Activated CD4-positive, alpha-beta memory T cell treated with anti-CD3 and anti-CD28 coated beads for 36 hours (primary cell): ENCODE results near the gene IMMP2L. TPM values are rescaled to one million over a fixed set of nuclear protein-coding genes. Genes with fewer than 3 reads are reported as not detected.
"Not testable (repeated sequence)": the region's sequence is repeated elsewhere in the genome, so short reads cannot be mapped to it uniquely, and the experiment has no call there.

Experiments
- CTCF ChIA-PET: fragments of 350-600 bp; sonication (Branson Sonifier 250); formaldehyde crosslinking; loops from one replicate; lab custom pipeline; 2021; ENCODE audit warnings: antibody characterized with exemption, inconsistent platforms; lab: Charles Lee
- POLR2A ChIA-PET: fragments of 350-600 bp; sonication (Branson Sonifier 250); formaldehyde crosslinking; loops from one replicate; lab custom pipeline; 2021; ENCODE audit warnings: antibody characterized with exemption; lab: Charles Lee
- DNase-seq: peaks from one replicate; pipeline ENCODE4 v3.0.0-alpha.2; 2020
- H3K27ac Mint-ChIP-seq: one replicate; pipeline ENCODE4 v1.8.0; 2021; ENCODE audit warnings: mixed read lengths
- H3K27me3 Mint-ChIP-seq: one replicate; pipeline ENCODE4 v1.8.0; 2021; ENCODE audit warnings: mixed read lengths
- H3K36me3 Mint-ChIP-seq: one replicate; pipeline ENCODE4 v1.8.0; 2021; ENCODE audit warnings: mixed read lengths
- H3K4me1 Mint-ChIP-seq: one replicate; pipeline ENCODE4 v1.8.0; 2021; ENCODE audit warnings: low read depth, mixed read lengths
- H3K4me3 Mint-ChIP-seq: one replicate; pipeline ENCODE4 v1.8.0; 2021; ENCODE audit warnings: mild to moderate bottlenecking, mixed read lengths
- H3K9me3 Mint-ChIP-seq: one replicate; pipeline ENCODE4 v1.8.0; 2021; ENCODE audit warnings: mixed read lengths
- intact Hi-C: fragments of 100-400 bp; cut with micrococcal nuclease; formaldehyde crosslinking; loops from one replicate; pipeline ENCODE4 v1.15.1; 2023
- total RNA-seq, 2 experiments: library from RNA; stranded (reverse); gene quantifications; one replicate each; pipeline ENCODE4 v1.2.3, GENCODE V29; 2021

IMMP2L gene
- total RNA-seq, 2 experiments from 2014 or later: 14.4 to 20.5 TPM

DNA sequence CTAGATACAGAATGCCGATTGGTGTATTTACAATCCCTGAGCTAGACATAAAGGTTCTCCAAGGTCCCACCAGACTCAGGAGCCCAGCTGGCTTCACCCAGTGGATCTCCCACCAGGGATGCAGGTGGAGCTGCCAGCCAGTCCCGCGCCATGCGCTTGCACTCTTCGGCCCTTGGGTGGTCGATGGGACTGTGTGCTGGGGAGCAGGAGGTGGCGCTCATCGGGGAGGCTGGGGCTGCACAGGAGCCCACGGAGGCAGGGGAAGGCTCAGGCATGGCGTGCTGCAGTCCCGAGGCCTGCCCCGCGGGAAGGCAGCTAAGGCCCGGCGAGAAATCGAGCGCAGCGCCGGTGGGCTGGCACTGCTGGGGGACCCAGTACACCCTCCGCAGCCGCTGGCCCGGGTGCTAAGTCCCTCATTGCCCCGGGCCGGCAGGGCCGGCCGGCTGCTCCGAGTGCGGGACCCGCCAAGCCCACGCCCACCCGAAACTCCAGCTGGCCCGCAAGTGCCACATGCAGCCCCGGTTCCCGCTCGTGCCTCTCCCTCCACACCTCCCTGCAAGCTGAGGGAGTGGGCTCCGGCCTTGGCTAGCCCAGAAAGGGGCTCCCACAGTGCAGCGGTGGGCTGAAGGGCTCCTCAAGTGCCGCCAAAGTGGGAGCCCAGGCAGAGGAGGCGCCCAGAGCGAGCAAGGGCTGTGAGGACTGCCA is 19.6 kb upstream of the IMMP2L start:
- H3K4me3 Mint-ChIP-seq, CTCF ChIA-PET, DNase-seq, intact Hi-C loops, H3K4me1 Mint-ChIP-seq, POLR2A ChIA-PET, H3K27ac Mint-ChIP-seq, H3K27me3 Mint-ChIP-seq, H3K36me3 Mint-ChIP-seq: not testable (repeated sequence)
- H3K9me3 Mint-ChIP-seq: peaks cover 17% of the 10 kb centered on the region

DNA sequence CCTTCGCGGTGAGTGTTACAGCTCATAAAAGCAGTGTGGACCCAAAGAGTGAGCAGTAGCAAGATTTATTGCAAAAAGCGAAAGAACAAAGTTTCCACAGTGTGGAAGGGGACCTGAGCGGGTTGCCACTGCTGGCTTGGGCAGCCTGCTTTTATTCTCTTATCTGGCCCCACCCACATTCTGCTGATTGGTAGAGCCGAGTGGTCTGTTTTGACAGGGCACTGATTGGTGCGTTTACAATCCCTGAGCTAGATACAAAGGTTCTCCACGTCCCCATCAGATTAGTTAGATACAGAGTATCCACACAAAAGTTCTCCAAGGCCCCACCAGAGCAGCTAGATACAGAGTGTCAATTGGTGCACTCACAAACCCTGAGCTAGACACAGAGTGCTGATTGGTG is 18.9 kb upstream of the IMMP2L start:
- H3K27me3 Mint-ChIP-seq, CTCF ChIA-PET, POLR2A ChIA-PET, intact Hi-C loops, H3K4me3 Mint-ChIP-seq, H3K36me3 Mint-ChIP-seq, H3K4me1 Mint-ChIP-seq, H3K27ac Mint-ChIP-seq, DNase-seq: not testable (repeated sequence)
- peaks cover 21% of the 10 kb centered on the region for H3K9me3 Mint-ChIP-seq

- H3K4me1 Mint-ChIP-seq: no peaks in the 10 kb centered on the region
- intact Hi-C loops: no loop called here
Measured at GRCh38 chr7:111578754-111579153, 16.5 kb upstream of the IMMP2L start.

GRCh38 chr7:111571720-111572119 is 9.4 kb upstream of the IMMP2L start:
- Mint-ChIP-seq H3K36me3 (peaks cover 6% of the 10 kb centered on the region), H3K27me3 (peaks cover 10% of the 10 kb centered on the region), H3K4me3 (no peak overlapping the region), H3K27ac (no peak overlapping the region), H3K4me1 (no peaks in the 10 kb centered on the region), H3K9me3 (peaks cover 21% of the 10 kb centered on the region)
- CTCF ChIA-PET: no interaction called here
- intact Hi-C loops: no loop called here
- POLR2A ChIA-PET: no interaction called here
- DNase-seq: no peak

More at GRCh38 chr7:111578754-111579153, 16.5 kb upstream of the IMMP2L start:
- no peak overlapping the region for H3K4me3 Mint-ChIP-seq
- no peak overlapping the region for H3K27ac Mint-ChIP-seq
- H3K9me3 Mint-ChIP-seq: peaks cover 22% of the 10 kb centered on the region
- ChIA-PET CTCF (no interaction called here), POLR2A (no interaction called here)
- H3K27me3 Mint-ChIP-seq: no peaks in the 10 kb centered on the region
- DNase-seq: no peak
- H3K36me3 Mint-ChIP-seq: peaks cover 1% of the 10 kb centered on the region

- Mint-ChIP-seq H3K36me3 (peaks cover 6% of the 10 kb centered on the region), H3K4me1 (no peaks in the 10 kb centered on the region), H3K9me3 (peaks cover 17% of the 10 kb centered on the region), H3K27me3 (peaks cover 12% of the 10 kb centered on the region), H3K4me3 (no peak overlapping the region), H3K27ac (no peak overlapping the region)
- no peak for DNase-seq
- POLR2A ChIA-PET: no interaction called here
- CTCF ChIA-PET: interaction anchor here (0.6 kb wide), 1 partner anchor 182 kb away, joined by 3 read pairs; no protein-coding TSS in a partner anchor
- intact Hi-C loops: loop anchor here (10.0 kb wide), 1 partner anchor 544 kb away; no protein-coding TSS in a partner anchor
Measured at GRCh38 chr7:111568870-111569462, 6.7 kb upstream of the IMMP2L start.

GRCh38 chr7:111568419-111568818 is 6.1 kb upstream of the IMMP2L start:
- POLR2A ChIA-PET: no interaction called here
- H3K4me1 Mint-ChIP-seq: no peaks in the 10 kb centered on the region
- H3K9me3 Mint-ChIP-seq: peaks cover 17% of the 10 kb centered on the region
- peaks cover 6% of the 10 kb centered on the region for H3K36me3 Mint-ChIP-seq
- no peak for DNase-seq
- H3K4me3 Mint-ChIP-seq: no peak overlapping the region
- intact Hi-C loops: loop anchor here (10.0 kb wide), 1 partner anchor 544 kb away; no protein-coding TSS in a partner anchor
- H3K27me3 Mint-ChIP-seq: peaks cover 10% of the 10 kb centered on the region
- H3K27ac Mint-ChIP-seq: no peak overlapping the region
- CTCF ChIA-PET: no interaction called here

DNA sequence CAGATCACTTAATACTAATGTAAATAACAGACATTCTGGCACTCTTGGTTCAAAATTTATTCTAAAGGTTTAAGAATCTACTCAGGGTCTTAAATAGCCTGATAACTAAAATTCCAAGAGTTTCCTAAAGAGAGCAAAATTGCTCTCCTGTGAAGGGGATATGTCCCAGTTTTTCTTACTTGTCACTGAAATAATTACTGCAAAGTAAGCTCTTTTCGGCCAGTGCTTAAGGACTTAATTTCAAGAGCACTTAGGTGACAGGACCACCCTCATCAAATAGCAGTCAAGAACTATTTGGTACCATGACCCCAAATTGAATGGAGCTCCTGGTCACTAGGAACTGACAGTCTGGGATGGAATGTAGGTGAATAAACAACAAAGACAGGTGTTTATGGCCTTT is 1.8 kb upstream of the IMMP2L start:
- ChIA-PET CTCF (interaction anchor here (0.7 kb wide), 1 partner anchor 22 kb away, joined by 3 read pairs; no protein-coding TSS in a partner anchor), POLR2A (no interaction called here)
- Mint-ChIP-seq H3K4me3 (no peak overlapping the region), H3K36me3 (peaks cover 8% of the 10 kb centered on the region), H3K4me1 (peaks cover 26% of the 10 kb centered on the region), H3K27ac (no peak overlapping the region), H3K9me3 (no peaks in the 10 kb centered on the region), H3K27me3 (peaks cover 8% of the 10 kb centered on the region)
- intact Hi-C loops: loop anchor here (5.0 to 10.0 kb wide), 2 partner anchors 472 to 539 kb away; partner anchors contain the start of gene LRRN3
- no peak for DNase-seq

DNA sequence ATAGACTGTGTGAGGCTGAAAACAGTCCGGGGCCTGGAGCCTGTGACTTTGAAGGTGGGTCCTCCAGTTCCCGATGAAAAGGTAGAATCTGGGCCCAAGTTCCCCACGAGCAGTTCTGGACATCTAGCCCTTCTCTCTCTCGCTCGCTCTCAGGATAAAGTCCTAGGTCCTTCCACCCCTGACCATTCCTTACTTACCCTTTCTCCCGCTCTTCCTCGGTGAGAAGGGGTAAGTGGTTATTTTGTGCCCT is 713 bp downstream of the IMMP2L start:
- peaks cover 41% of the 10 kb centered on the region for H3K4me1 Mint-ChIP-seq
- peak; percentile 11 for DNase-seq
- H3K27ac Mint-ChIP-seq: peak overlapping the region; percentile 79
- H3K36me3 Mint-ChIP-seq: peaks cover 24% of the 10 kb centered on the region
- intact Hi-C loops: loop anchor here (5.0 to 10.0 kb wide), 2 partner anchors 469 to 537 kb away; partner anchors contain the start of gene LRRN3
- ChIA-PET CTCF (no interaction called here), POLR2A (interaction anchor here (1.4 kb wide), 1 partner anchor 424 kb away, joined by 6 read pairs; no protein-coding TSS in a partner anchor)
- peaks cover 3% of the 10 kb centered on the region for H3K27me3 Mint-ChIP-seq
- peak overlapping the region; percentile 83 for H3K4me3 Mint-ChIP-seq
- H3K9me3 Mint-ChIP-seq: no peaks in the 10 kb centered on the region

DNA sequence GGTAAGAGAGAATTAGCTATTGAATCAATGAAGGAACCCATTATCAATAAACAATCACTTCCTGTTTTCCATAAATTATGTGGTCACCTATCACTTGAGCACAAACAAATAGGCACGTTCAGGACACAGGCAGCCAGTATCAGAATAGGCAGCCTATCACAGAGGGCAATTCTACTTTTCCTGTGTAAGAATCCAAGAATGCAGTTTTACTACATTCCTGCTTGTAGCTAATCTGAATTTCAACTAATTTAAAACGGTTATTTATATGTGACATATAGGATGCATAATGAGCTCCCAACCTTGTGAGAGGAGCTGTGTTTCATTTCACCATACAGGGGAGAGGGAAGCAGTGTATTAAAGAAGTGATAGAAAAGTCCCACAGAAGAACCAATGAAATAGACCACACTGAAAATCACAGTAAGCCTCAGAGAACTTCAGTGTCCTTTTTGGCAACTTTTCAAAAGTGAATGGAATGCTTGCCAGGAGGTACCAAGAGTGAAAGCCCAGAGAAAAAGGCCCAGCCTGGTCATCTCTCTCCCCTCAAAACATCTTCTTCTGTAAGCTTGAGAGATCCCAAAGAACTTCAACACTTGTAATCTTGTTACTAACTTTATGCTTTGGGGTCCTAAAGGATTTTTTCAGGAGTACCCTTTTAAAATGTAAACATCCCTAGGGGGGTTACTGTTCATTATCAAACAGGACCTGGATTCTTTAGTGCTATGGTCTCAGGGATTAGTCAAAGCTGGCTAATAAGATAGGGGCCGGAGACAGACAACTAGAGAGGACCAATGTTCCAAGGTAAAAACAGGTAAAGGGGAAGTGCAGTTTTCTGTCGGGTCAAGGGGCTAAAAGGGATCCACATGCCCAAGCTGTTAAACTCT is 1.3 kb downstream of the IMMP2L start:
- Mint-ChIP-seq H3K36me3 (peaks cover 29% of the 10 kb centered on the region), H3K4me3 (peak overlapping the region; percentile 83), H3K9me3 (no peaks in the 10 kb centered on the region), H3K4me1 (peaks cover 41% of the 10 kb centered on the region), H3K27ac (peak overlapping the region; percentile 79), H3K27me3 (peaks cover 3% of the 10 kb centered on the region)
- ChIA-PET CTCF (no interaction called here), POLR2A (interaction anchor here (1.4 kb wide), 1 partner anchor 423 kb away, joined by 6 read pairs; no protein-coding TSS in a partner anchor)
- intact Hi-C loops: loop anchor here (5.0 to 10.0 kb wide), 2 partner anchors 469 to 536 kb away; partner anchors contain the start of gene LRRN3
- DNase-seq: no peak

GRCh38 chr7:111558991-111559390 is 3.3 kb downstream of the IMMP2L start:
- Mint-ChIP-seq H3K27ac (no peak overlapping the region), H3K27me3 (peaks cover 1% of the 10 kb centered on the region), H3K9me3 (no peaks in the 10 kb centered on the region), H3K36me3 (peaks cover 44% of the 10 kb centered on the region), H3K4me3 (no peak overlapping the region), H3K4me1 (peaks cover 41% of the 10 kb centered on the region)
- intact Hi-C loops: no loop called here
- no peak for DNase-seq
- ChIA-PET POLR2A (no interaction called here), CTCF (no interaction called here)

- Mint-ChIP-seq H3K4me3 (no peak overlapping the region), H3K36me3 (peaks cover 45% of the 10 kb centered on the region), H3K4me1 (peaks cover 34% of the 10 kb centered on the region), H3K9me3 (no peaks in the 10 kb centered on the region), H3K27me3 (no peaks in the 10 kb centered on the region), H3K27ac (no peak overlapping the region)
- DNase-seq: no peak
- ChIA-PET CTCF (no interaction called here), POLR2A (no interaction called here)
- intact Hi-C loops: no loop called here
Measured at GRCh38 chr7:111556977-111557376, 5.3 kb downstream of the IMMP2L start.

DNA sequence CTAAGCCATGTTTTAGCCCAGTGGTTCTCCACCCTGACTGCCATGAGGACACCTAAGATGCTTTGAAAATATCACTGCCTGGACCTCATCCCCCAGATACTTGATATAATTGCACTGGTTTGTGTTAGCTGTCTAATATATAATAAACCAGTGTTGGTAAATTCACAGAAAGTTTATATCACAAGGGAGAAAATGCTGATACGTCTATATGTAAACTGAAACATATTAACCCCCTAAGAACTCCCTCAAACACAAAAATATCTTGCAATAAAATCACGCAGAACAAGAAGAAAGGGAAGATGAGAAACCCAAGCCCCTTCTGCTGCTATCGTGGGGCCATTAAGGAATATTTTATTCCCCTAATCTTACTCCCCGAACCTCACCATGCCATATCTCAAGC is 8.2 kb downstream of the IMMP2L start:
- Mint-ChIP-seq H3K4me3 (no peak overlapping the region), H3K36me3 (peaks cover 54% of the 10 kb centered on the region), H3K27me3 (no peaks in the 10 kb centered on the region), H3K27ac (no peak overlapping the region), H3K9me3 (no peaks in the 10 kb centered on the region), H3K4me1 (peaks cover 15% of the 10 kb centered on the region)
- intact Hi-C loops: no loop called here
- CTCF ChIA-PET: no interaction called here
- DNase-seq: no peak
- POLR2A ChIA-PET: no interaction called here
